ENCODE data around the gene SYT1. TPM values are rescaled to one million over a fixed set of nuclear protein-coding genes. Genes with fewer than 3 reads are reported as not detected.

SYT1 gene
- total RNA-seq, 4 donors from 2014 or later: 4.1 to 10.0 (median 6.7) TPM

DNA sequence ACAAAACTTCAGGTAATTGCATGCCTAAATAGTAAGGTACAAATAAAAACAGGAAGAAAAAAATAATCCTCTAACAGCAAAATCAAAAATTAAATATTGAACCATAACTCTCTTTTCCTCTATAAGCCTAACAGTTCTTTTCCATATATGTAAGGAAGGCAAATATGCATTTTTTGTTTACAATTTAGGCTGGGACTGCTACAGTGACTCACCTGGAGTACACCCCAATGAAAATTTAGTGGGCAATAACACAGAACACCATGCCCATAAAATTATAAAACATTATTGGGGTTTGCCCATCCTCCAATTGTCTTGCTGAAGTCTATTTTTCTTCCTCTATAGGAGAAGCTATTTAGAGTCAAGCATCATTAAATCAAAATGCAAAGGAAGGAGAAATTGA lies 549.2 kb downstream of the SYT1 start:
- no peak overlapping the region for H3K27ac ChIP-seq (replicated peaks in 1 of 4)
- H3K9me3 ChIP-seq: no peaks in the 10 kb centered on the region
- H3K36me3 ChIP-seq: no peaks in the 10 kb centered on the region
- intact Hi-C loops (cut with DNase I): loop anchor here (10.0 kb wide), 2 partner anchors 121 to 781 kb away; no protein-coding TSS in a partner anchor
- peaks cover 3 to 16% (median 15%) of the 10 kb centered on the region in 4 donors for H3K4me1 ChIP-seq
- no peaks in the 10 kb centered on the region for H3K27me3 ChIP-seq
- no peak overlapping the region for H3K4me3 ChIP-seq
- DNase-seq (ENCODE audit: extremely low spot score): no peak
- TF ChIP-seq POLR2AphosphoS5 (IDR thresholded peaks at IDR 0.05) (no peak), EP300 (IDR thresholded peaks at IDR 0.05) (no peak), POLR2A (IDR thresholded peaks at IDR 0.05; ENCODE audit: low read depth) (no peak)
- TF ChIP-seq, protein P1, sequence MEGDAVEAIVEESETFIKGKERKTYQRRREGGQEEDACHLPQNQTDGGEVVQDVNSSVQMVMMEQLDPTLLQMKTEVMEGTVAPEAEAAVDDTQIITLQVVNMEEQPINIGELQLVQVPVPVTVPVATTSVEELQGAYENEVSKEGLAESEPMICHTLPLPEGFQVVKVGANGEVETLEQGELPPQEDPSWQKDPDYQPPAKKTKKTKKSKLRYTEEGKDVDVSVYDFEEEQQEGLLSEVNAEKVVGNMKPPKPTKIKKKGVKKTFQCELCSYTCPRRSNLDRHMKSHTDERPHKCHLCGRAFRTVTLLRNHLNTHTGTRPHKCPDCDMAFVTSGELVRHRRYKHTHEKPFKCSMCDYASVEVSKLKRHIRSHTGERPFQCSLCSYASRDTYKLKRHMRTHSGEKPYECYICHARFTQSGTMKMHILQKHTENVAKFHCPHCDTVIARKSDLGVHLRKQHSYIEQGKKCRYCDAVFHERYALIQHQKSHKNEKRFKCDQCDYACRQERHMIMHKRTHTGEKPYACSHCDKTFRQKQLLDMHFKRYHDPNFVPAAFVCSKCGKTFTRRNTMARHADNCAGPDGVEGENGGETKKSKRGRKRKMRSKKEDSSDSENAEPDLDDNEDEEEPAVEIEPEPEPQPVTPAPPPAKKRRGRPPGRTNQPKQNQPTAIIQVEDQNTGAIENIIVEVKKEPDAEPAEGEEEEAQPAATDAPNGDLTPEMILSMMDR (IDR thresholded peaks at IDR 0.05): no peak

DNA sequence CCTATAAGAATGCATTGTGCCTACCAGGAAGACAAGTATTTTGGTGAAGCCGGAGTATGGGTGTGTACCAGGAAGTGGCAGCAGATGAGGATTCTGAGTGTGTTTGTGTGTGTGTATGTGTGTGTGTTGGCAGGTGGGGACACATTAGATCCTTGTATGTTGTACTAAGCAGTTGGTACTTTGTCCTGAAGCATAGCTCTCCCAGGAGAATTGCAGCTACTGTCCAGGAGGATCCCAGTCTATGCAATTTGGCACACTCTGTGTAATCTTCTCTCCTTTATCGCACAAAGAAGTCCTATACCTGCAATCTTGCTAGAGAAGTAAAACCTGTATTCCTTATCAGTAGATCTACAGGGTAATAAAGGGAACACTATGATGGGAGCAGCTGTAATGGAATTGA lies 549.7 kb downstream of the SYT1 start:
- no peak overlapping the region for H3K4me3 ChIP-seq
- no peak overlapping the region for H3K27ac ChIP-seq (replicated peaks in 1 of 4)
- no peaks in the 10 kb centered on the region for H3K36me3 ChIP-seq
- no peak for DNase-seq (ENCODE audit: extremely low spot score)
- 94% methylated on average over 2 of the region's 2 CpGs for WGBS
- intact Hi-C loops (cut with DNase I): loop anchor here (10.0 kb wide), 2 partner anchors 121 to 781 kb away; no protein-coding TSS in a partner anchor
- H3K9me3 ChIP-seq: no peaks in the 10 kb centered on the region
- TF ChIP-seq POLR2AphosphoS5 (IDR thresholded peaks at IDR 0.05): no peak
- TF ChIP-seq POLR2A (IDR thresholded peaks at IDR 0.05; ENCODE audit: low read depth): no peak
- no peak for TF ChIP-seq EP300 (IDR thresholded peaks at IDR 0.05)
- TF ChIP-seq, protein P1 (IDR thresholded peaks at IDR 0.05): no peak
- peaks cover 3 to 12% (median 11%) of the 10 kb centered on the region in 4 donors for H3K4me1 ChIP-seq
- H3K27me3 ChIP-seq: no peaks in the 10 kb centered on the region

DNA sequence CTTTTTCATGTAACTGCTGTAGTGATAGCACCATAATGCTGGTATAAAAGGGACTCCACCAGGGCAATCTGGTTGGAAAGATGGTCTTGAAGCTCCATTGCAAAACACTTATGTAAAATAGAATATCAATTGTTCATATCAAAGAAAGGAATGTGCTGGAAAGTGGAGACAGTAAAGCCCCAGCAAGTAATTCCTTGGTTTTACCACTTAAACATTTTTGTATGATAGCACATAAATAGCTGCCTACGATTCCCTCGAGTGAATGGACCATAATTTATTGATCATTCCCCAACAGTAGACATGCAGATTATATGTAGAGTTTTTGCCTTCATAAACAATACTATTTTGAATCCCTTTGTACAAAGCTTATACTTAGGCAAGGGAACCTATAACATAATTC lies 550.7 kb downstream of the SYT1 start:
- 91% methylated on average over 2 of the region's 2 CpGs for WGBS
- TF ChIP-seq EP300 (IDR thresholded peaks at IDR 0.05) (no peak), POLR2A (IDR thresholded peaks at IDR 0.05; ENCODE audit: low read depth) (no peak), POLR2AphosphoS5 (IDR thresholded peaks at IDR 0.05) (no peak)
- TF ChIP-seq, protein P1 (IDR thresholded peaks at IDR 0.05): no peak
- Histone ChIP-seq H3K27me3 (no peaks in the 10 kb centered on the region), H3K27ac (replicated peaks in 1 of 4) (no peak overlapping the region), H3K9me3 (no peaks in the 10 kb centered on the region), H3K4me1 (peaks cover under 1 to 12% (median 9%) of the 10 kb centered on the region in 4 donors), H3K4me3 (no peak overlapping the region), H3K36me3 (no peaks in the 10 kb centered on the region)
- no peak for DNase-seq (ENCODE audit: extremely low spot score)
- intact Hi-C loops (cut with DNase I): loop anchor here (5.0 to 10.0 kb wide), 3 partner anchors 119 to 779 kb away; no protein-coding TSS in a partner anchor

DNA sequence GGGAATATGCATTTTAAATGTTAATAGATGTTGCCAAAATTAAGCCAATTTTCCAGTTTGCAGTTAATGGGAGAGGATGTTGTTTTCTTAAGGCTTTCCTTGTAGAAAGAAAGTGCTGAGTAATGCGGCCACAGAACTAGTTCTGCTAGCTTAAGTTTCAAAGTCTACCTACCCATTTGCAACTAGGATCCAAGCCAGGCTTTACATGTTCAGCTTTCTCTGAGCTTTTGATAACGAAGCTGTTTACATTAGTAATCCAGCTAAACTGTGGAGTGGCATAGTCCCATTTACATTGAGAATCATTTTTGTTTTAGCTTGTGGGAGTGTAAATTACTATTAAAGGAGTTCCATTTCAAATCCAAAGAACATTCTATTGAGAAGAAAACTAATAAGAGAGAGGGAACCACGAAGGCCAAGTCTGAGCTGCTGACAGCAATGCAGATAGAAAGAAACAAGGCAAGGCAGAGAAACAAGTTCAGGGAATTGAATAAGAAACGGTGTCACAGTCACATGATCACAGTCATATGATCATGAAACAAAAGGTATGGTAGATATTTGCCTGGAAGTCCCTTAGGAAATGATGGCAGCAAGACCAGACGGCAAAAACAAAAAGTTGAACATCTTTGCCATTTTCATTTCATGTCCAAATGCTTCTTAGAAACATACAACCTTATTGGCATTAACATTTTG lies 551.3 kb downstream of the SYT1 start:
- 70% methylated on average over 5 of the region's 5 CpGs for WGBS
- no peaks in the 10 kb centered on the region for H3K27me3 ChIP-seq
- intact Hi-C loops (cut with DNase I): loop anchor here (5.0 to 10.0 kb wide), 3 partner anchors 119 to 779 kb away; no protein-coding TSS in a partner anchor
- no peak for DNase-seq (ENCODE audit: extremely low spot score)
- H3K36me3 ChIP-seq: no peaks in the 10 kb centered on the region
- H3K4me3 ChIP-seq: no peak overlapping the region
- no peak overlapping the region for H3K27ac ChIP-seq (replicated peaks in 1 of 4)
- H3K9me3 ChIP-seq: no peaks in the 10 kb centered on the region
- TF ChIP-seq POLR2AphosphoS5 (IDR thresholded peaks at IDR 0.05) (no peak), EP300 (IDR thresholded peaks at IDR 0.05) (no peak), POLR2A (IDR thresholded peaks at IDR 0.05; ENCODE audit: low read depth) (no peak)
- TF ChIP-seq, protein P1 (IDR thresholded peaks at IDR 0.05): no peak
- H3K4me1 ChIP-seq: peaks cover 2 to 17% (median 13%) of the 10 kb centered on the region in 4 donors
